Cardiac fibroblast (primary cell): ENCODE data around the gene CCDC187.

ENCODE experiments used
- DNase-seq, 2 donors: peaks; one replicate each; pipeline versions ENCODE4 v3.0.0 to v3.0.0-alpha.2; 2010; ENCODE audit warnings: low read depth in 2 of 2
- H3K4me3 ChIP-seq, 2 donors: replicated peaks in 1 of 2; 1 replicate in 1 of 2; 2 replicates in 1 of 2; pipeline ENCODE4 v1.5.1; 2011; ENCODE audit warnings: low read depth in 2 of 2, low read length in 2 of 2, mild to moderate bottlenecking in 2 of 2, moderate library complexity in 1 of 2
- TF ChIP-seq, protein P1 (sequence below): IDR thresholded peaks from one replicate; pipeline ENCODE4 v1.5.1; 2011; ENCODE audit warnings: low read depth, mild to moderate bottlenecking, low read length, inconsistent platforms

CCDC187 gene

DNA sequence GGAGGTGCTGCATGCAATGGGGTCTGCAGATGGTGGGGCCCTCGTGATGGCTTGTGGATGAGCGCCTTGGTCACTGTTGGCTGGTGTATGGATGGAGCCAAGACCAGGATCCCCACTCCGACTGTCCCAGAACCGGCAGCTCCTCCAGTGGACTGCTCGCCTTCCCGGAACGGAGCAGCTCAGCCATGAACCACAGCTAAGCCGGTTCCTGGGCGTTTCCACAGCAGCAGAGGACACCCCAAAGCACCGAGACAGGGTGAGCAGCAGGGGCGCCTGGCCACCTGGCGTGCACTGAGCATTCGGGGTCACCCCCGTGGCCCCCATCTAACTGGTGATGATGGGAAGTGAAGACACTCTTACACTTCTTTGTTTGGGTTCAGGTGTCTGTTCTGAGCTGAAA lies 26.1 kb downstream of the CCDC187 start:
- TF ChIP-seq, protein P1, sequence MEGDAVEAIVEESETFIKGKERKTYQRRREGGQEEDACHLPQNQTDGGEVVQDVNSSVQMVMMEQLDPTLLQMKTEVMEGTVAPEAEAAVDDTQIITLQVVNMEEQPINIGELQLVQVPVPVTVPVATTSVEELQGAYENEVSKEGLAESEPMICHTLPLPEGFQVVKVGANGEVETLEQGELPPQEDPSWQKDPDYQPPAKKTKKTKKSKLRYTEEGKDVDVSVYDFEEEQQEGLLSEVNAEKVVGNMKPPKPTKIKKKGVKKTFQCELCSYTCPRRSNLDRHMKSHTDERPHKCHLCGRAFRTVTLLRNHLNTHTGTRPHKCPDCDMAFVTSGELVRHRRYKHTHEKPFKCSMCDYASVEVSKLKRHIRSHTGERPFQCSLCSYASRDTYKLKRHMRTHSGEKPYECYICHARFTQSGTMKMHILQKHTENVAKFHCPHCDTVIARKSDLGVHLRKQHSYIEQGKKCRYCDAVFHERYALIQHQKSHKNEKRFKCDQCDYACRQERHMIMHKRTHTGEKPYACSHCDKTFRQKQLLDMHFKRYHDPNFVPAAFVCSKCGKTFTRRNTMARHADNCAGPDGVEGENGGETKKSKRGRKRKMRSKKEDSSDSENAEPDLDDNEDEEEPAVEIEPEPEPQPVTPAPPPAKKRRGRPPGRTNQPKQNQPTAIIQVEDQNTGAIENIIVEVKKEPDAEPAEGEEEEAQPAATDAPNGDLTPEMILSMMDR: no peak
- no peak overlapping the region for H3K4me3 ChIP-seq
- DNase-seq: no peak

GRCh38 chr9:136276716-136277115 lies 27.2 kb downstream of the CCDC187 start:
- no peak for DNase-seq

DNA sequence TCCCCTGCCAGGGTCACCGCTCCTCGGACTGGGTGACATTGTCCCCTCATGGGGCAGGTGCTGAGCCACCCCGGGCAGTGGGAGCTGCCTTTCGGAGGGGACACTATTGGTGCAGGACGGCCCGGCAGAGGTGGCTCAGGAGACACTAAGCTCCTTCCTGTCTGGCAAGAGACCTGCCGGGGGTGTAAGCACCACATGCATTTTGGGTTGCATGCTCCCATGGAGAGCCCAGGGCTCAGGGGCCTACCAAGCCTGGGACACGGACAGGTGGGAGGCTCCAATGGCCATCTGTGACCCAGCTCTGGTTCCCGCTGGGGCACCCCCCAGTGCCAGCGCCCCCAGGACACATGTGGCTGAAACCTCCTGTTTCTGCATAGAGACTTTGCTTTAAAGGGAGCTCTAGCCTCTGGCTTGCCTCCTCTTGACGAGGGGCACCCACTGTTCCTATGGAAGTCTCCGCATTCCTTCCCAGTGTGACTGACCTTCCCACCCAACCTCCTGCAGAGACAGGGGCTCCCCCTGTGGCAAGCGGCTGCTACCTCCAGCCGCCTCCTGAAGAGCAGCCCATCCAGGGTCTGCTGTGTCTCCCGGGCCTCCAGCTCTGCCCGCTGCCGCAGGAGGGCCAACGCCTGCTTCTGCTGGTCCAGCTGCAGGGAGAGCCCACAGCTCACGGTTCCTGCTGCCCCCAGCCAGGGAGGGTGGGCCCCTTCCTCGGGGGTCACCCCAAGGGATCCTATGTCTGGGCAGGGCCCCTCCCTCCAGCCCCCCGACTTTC lies 28.1 kb downstream of the CCDC187 start:
- no peak overlapping the region for H3K4me3 ChIP-seq
- TF ChIP-seq, protein P1: no peak

More at GRCh38 chr9:136276716-136277115, 27.2 kb downstream of the CCDC187 start:
- no peak overlapping the region for H3K4me3 ChIP-seq
- TF ChIP-seq, protein P1: no peak

GRCh38 chr9:136274786-136275654 lies 28.9 kb downstream of the CCDC187 start:
- H3K4me3 ChIP-seq: no peak overlapping the region
- no peak for DNase-seq
- TF ChIP-seq, protein P1: no peak

More for the DNA sequence above, 28.1 kb downstream of the CCDC187 start:
- no peak for DNase-seq

- no peak for DNase-seq
- TF ChIP-seq, protein P1: no peak
- H3K4me3 ChIP-seq: no peak overlapping the region
Observed at GRCh38 chr9:136273921-136274785, 29.7 kb downstream of the CCDC187 start.

GRCh38 chr9:136273244-136273865 lies 30.5 kb downstream of the CCDC187 start:
- DNase-seq: no peak
- no peak overlapping the region for H3K4me3 ChIP-seq
- TF ChIP-seq, protein P1: no peak
